ENCODE data around the gene RTN4IP1.

The RTN4IP1 gene

DNA sequence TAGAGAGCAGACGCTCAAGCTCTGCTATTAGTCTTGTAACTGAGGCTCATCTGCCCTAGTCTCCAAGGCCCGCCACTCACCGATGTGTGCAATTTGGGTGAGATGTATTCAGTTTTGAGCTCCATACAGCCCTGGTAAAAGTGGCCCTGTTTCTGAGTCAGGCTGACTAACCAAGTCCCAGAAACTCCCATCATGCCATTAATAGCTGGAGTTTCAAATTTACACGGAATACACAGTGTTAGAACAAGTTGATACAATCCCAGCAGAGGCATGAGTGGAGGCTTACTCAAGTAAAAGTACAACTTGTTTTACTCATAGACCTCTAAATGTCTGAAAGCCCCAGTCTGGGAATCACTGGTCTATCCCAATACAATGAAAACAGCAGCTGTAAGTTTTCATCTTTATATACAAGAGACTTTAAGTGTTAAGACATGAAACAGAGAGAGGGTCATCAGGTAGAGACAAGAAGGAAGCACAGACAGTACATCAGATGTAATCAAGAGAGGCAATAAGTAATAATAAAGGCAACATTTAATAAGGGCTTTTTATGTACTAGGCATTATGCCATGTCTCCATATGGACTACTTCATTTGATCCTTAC is 42.4 kb downstream of the RTN4IP1 start:
- no peak overlapping the region for H3K4me3 ChIP-seq (ENCODE audit: low read length)
- no peak for DNase-seq (ENCODE audit: low read depth)
- TF ChIP-seq, protein P1, sequence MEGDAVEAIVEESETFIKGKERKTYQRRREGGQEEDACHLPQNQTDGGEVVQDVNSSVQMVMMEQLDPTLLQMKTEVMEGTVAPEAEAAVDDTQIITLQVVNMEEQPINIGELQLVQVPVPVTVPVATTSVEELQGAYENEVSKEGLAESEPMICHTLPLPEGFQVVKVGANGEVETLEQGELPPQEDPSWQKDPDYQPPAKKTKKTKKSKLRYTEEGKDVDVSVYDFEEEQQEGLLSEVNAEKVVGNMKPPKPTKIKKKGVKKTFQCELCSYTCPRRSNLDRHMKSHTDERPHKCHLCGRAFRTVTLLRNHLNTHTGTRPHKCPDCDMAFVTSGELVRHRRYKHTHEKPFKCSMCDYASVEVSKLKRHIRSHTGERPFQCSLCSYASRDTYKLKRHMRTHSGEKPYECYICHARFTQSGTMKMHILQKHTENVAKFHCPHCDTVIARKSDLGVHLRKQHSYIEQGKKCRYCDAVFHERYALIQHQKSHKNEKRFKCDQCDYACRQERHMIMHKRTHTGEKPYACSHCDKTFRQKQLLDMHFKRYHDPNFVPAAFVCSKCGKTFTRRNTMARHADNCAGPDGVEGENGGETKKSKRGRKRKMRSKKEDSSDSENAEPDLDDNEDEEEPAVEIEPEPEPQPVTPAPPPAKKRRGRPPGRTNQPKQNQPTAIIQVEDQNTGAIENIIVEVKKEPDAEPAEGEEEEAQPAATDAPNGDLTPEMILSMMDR (conservative IDR thresholded peaks at IDR 0.05; ENCODE audit: low read length) = no peak

DNA sequence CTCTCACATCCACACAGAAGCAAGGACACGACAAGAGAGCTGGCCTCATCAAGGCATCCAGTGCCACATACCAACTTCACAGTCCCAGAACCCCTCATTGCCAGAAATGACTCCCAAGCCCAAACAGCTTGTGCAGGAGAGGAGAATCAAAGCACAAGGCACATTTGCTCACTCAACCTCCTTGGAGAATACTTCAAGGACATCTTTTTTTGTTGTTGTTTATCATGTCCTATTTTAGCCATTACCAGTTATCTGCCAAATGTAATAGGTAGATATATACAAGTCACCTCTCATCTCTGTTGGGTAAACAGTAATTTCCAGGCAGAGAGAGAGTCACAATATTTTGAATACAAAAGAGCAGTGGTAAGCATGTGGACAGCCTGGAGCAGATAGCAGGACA is 47.8 kb downstream of the RTN4IP1 start:
- no peak for DNase-seq (ENCODE audit: low read depth)
- H3K4me3 ChIP-seq (ENCODE audit: low read length) = no peak overlapping the region
- TF ChIP-seq, protein P1 (conservative IDR thresholded peaks at IDR 0.05; ENCODE audit: low read length) = no peak

DNA sequence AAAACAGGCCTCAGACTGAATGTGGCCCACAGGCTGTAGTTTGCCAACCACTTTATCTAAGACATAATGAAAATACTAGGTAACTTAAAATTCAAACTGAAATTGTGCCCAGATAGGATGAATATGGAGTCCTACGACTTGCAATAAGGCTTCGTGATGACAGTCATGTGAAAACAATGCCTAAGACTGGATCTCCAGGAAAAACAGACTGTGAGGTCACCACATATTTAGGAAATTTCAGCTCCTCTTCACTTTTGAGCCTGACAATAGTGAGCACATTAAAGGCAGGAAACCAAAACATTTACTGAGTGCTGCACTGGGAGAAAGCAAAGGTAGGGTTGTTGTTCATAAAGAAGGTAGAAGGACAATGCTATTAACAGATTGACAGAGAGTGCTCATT is 50.0 kb downstream of the RTN4IP1 start:
- TF ChIP-seq, protein P1 (conservative IDR thresholded peaks at IDR 0.05; ENCODE audit: low read length) = no peak
- peak; percentile 43 for DNase-seq (ENCODE audit: low read depth)
- H3K4me3 ChIP-seq (ENCODE audit: low read length) = no peak overlapping the region

DNA sequence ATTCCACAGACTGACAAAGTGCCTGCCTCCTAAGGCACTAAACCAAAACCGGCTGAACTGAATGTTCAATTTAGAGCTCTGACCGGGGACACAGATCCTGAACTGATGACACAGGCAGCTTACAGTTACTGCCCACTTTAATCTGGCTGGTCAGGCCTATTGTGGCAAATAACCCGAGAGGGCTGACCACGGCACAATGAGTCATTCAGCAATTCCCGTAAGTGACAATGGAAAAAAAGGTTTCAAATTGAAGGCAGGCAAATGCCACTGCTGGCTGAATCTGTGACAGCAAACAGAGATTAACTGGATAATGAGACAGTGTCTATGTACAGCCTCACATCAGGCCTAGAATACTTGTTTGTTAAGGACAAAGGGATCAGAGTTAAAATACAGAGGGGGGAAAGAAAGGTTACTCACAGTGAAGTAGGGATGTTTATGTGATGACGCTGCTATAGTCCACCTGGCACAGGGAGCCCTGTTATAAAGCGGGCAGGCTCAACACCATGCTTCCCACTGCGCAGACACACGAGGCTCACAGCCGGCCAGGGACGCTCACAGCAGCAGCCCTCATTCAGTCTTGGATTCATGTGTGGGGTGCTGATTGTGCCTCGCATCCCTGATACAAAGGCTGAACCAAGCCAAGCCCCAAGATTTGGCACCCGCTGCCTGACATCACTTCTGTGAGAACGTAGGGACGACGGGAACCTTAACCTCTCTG is 54.4 kb downstream of the RTN4IP1 start:
- no peak overlapping the region for H3K4me3 ChIP-seq (ENCODE audit: low read length)
- peak; percentile 78 for DNase-seq (ENCODE audit: low read depth)
- TF ChIP-seq, protein P1 (conservative IDR thresholded peaks at IDR 0.05; ENCODE audit: low read length) = no peak

DNA sequence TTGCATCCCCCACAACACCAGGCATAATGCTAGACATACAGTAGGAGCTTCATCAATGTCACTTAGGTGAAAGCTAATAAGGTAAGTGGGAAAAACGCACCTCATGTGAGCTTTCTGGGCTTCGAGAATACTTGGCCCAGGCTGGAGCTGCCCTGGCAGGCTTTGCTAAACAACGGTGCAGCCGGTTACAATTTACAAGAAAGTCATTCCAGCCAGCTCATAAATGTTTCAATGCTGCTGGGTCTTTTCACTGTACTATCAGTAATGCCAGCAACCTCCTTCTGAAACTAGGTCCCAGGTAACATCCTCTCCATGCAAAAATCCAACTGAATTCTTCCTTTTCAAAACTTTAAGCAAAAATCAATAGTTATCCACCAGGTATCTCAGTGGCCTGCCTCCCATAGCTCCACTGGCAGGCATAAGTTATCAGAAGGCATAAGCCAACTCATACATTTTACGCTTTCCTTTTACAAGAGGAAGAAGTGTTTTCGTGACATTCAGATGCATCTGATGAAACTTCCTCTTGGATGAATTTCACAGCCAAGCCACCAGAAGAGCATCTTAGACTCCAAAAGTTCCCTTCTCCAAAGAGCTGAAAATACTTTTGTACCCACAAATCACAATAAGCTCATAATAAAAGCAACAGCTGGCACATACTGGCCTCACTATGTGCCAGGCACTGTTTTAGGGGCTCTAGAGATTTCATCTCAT is 56.3 kb downstream of the RTN4IP1 start:
- no peak for DNase-seq (ENCODE audit: low read depth)
- TF ChIP-seq, protein P1 (conservative IDR thresholded peaks at IDR 0.05; ENCODE audit: low read length) = no peak
- no peak overlapping the region for H3K4me3 ChIP-seq (ENCODE audit: low read length)

DNA sequence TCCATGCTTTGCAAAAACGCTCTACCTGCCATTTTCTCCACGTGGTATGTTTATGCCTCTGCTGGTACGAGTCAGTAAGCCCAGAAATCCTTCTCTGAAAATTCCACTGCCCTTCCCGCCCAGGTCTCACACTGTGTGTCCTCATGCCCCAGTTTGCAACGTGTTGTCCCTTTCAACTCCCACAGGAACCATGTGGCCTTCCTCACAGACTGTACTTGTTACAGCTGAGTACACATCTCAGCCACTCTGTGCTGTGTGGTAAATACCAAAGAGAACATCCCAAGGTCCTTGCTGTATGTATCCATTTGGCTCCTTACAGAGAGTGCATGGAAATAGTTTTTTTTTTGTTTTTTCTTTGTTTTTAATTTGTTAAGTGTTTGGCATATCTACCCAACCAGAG is 56.9 kb downstream of the RTN4IP1 start:
- TF ChIP-seq, protein P1 (conservative IDR thresholded peaks at IDR 0.05; ENCODE audit: low read length) = no peak

More for the DNA sequence above, 56.9 kb downstream of the RTN4IP1 start:
- no peak overlapping the region for H3K4me3 ChIP-seq (ENCODE audit: low read length)
- no peak for DNase-seq (ENCODE audit: low read depth)

All from AG10803 (cell line).